GM12878 (cell line): Measurements from ENCODE around the gene GZF1.
A peak's percentile ranks its signal among the peaks of the same experiment; 100 is the strongest.

Experiments used
- ATF3 ChIP-seq: IDR thresholded peaks from 2 replicates; pipeline ENCODE4 v1.6.1; 2011; ENCODE audit warnings: low read depth, mild to moderate bottlenecking, low read length, moderate library complexity, borderline replicate concordance; ENCODE audit errors: extremely low read depth
- BCL11A ChIP-seq: IDR thresholded peaks from 2 replicates; pipeline ENCODE4 v1.6.1; 2011; ENCODE audit warnings: low read depth, low read length
- CTCF ChIP-seq, 3 experiments: IDR thresholded peaks in 2 of 3; conservative IDR thresholded peaks in 1 of 3; 2 replicates each; pipeline ENCODE4 v1.5.1; 2011; ENCODE audit warnings: low read depth in 3 of 3, low read length in 3 of 3, mild to moderate bottlenecking in 3 of 3, control low read depth in 2 of 3, moderate library complexity in 2 of 3, inconsistent platforms in 1 of 3, mixed read lengths in 1 of 3; ENCODE audit not compliant: control insufficient read depth in 2 of 3, insufficient read depth in 1 of 3; ENCODE audit errors: extremely low read depth in 1 of 3
- HDAC6 ChIP-seq: fragments of 200-600 bp; sonication (generic); IDR thresholded peaks from one replicate; pipeline ENCODE4 v1.8.0; 2017; ENCODE audit warnings: antibody characterized with exemption; ENCODE audit not compliant: unreplicated experiment
- NFYB ChIP-seq: IDR thresholded peaks from 2 replicates; pipeline ENCODE4 v1.6.1; 2011; ENCODE audit warnings: low read depth, mild to moderate bottlenecking, low read length, improper control_type of control experiment, moderate library complexity; ENCODE audit not compliant: insufficient read depth
- SREBF1 ChIP-seq: IDR thresholded peaks from 2 replicates; pipeline ENCODE4 v1.6.1; 2012; ENCODE audit warnings: mild to moderate bottlenecking, low read length
- ZBTB4 ChIP-seq: fragments of 450-650 bp; formaldehyde crosslinking; IDR thresholded peaks from 2 replicates; pipeline ENCODE4 v1.4.0; 2022; ENCODE audit warnings: mild to moderate bottlenecking, moderate library complexity

GRCh38 chr20:23361476-23362391, at the start of gene GZF1:
- peak; percentile 46; the same call in 1 of the 2 replicates for TF ChIP-seq BCL11A
- TF ChIP-seq ATF3, result peak; percentile 95
- no peak for TF ChIP-seq CTCF (IDR thresholded peaks at IDR 0.05 in 2 of 3, conservative IDR thresholded peaks at IDR 0.05 in 1 of 3; ENCODE audit: control insufficient read depth in 2 of 3, extremely low read depth in 1 of 3, insufficient read depth in 1 of 3, low read depth in 3 of 3, low read length in 3 of 3)
- TF ChIP-seq SREBF1, result no peak
- TF ChIP-seq HDAC6, result no peak
- TF ChIP-seq ZBTB4 (CRISPR knock-in tag), result no peak
- peak; percentile 67; the same call in 1 of the 2 replicates for TF ChIP-seq NFYB
